Measurements from ENCODE around the gene RANBP3. TPM values are rescaled to one million over a fixed set of nuclear protein-coding genes. Genes with fewer than 3 reads are reported as not detected.

Gene RANBP3
- total and polyA plus RNA-seq, 2 of the 8 experiments (the other 6 are each of a cell fraction or from before 2014, with no cell fraction given), result 95.4 to 122 TPM

GRCh38 chr19:6007866-6008265 lies 29.9 kb upstream of the RANBP3 start (continued):
- TF ChIP-seq ZNF274 (IDR thresholded peaks at IDR 0.05; ENCODE audit: borderline replicate concordance, extremely low read depth, low read length), result no peak
- no peak for TF ChIP-seq BCL11A (IDR thresholded peaks at IDR 0.05; ENCODE audit: low read depth in 2 of 2, low read length in 2 of 2)
- TF ChIP-seq CBX8 (IDR thresholded peaks at IDR 0.05; ENCODE audit: borderline replicate concordance, low read depth, low read length), result no peak
- TF ChIP-seq ATF2 (IDR thresholded peaks at IDR 0.05; ENCODE audit: low read length), result no peak
- no peak for TF ChIP-seq SIRT6 (IDR thresholded peaks at IDR 0.05; ENCODE audit: low read length)
- TF ChIP-seq CBX5 (IDR thresholded peaks at IDR 0.05; ENCODE audit: low read depth, low read length), result no peak
- no peak for TF ChIP-seq SP4 (IDR thresholded peaks at IDR 0.05; ENCODE audit: low read length)

All from H1 (cell line).